HEK293 (cell line): ENCODE measurements around the gene DSG2.

ENCODE experiments used
- PBX3 ChIP-seq: sonication (generic); formaldehyde crosslinking; IDR thresholded peaks from 2 replicates; pipeline ENCODE4 v1.8.1; 2022; ENCODE audit warnings: mild to moderate bottlenecking, moderate library complexity, missing genetic modification reagents
- ZNF10 ChIP-seq: fragments of 450-650 bp; formaldehyde crosslinking; IDR thresholded peaks from 2 replicates; pipeline ENCODE4 v1.5.1; 2017; ENCODE audit warnings: missing biosample characterization, missing genetic modification characterization

- TF ChIP-seq ZNF10 (tag by site-specific recombination), result no peak
- TF ChIP-seq PBX3, result no peak
Observed at GRCh38 chr18:31526374-31526773, 28.4 kb downstream of the DSG2 start.
